ENCODE measurements around the gene CIBAR2. TPM values are rescaled to one million over a fixed set of nuclear protein-coding genes. Genes with fewer than 3 reads are reported as not detected.

Gene CIBAR2
- total RNA-seq, 1 donor from 2014 or later, result not detected

- DNase-seq, result no peak
- intact Hi-C loops (cut with micrococcal nuclease), result no loop called here
- Histone ChIP-seq H3K27ac (replicated peaks) (no peak overlapping the region), H3K4me3 (no peak overlapping the region), H3K36me3 (no peaks in the 10 kb centered on the region), H3K9me3 (replicated peaks) (no peaks in the 10 kb centered on the region), H3K4me1 (peaks cover 73% of the 10 kb centered on the region), H3K27me3 (ENCODE audit: low read depth) (no peaks in the 10 kb centered on the region)
- no peak for TF ChIP-seq CTCF (IDR thresholded peaks at IDR 0.05; ENCODE audit: borderline replicate concordance)
Observed at GRCh38 chr16:85156869-85157268, 44.6 kb upstream of the CIBAR2 start.

- Histone ChIP-seq H3K27me3 (ENCODE audit: low read depth) (no peaks in the 10 kb centered on the region), H3K9me3 (replicated peaks) (no peaks in the 10 kb centered on the region), H3K36me3 (no peaks in the 10 kb centered on the region), H3K4me3 (no peak overlapping the region), H3K4me1 (peaks cover 73% of the 10 kb centered on the region), H3K27ac (replicated peaks) (no peak overlapping the region)
- TF ChIP-seq CTCF (IDR thresholded peaks at IDR 0.05; ENCODE audit: borderline replicate concordance), result no peak
- intact Hi-C loops (cut with micrococcal nuclease), result no loop called here
- DNase-seq, result no peak
Observed at GRCh38 chr16:85156440-85156839, 44.2 kb upstream of the CIBAR2 start.

GRCh38 chr16:85153656-85154091 lies 41.4 kb upstream of the CIBAR2 start:
- no peaks in the 10 kb centered on the region for H3K36me3 ChIP-seq
- intact Hi-C loops (cut with micrococcal nuclease), result no loop called here
- no peaks in the 10 kb centered on the region for H3K9me3 ChIP-seq (replicated peaks)
- no peaks in the 10 kb centered on the region for H3K27me3 ChIP-seq (ENCODE audit: low read depth)
- DNase-seq, result peak; percentile 78
- H3K4me1 ChIP-seq, result peaks cover 73% of the 10 kb centered on the region
- no peak for TF ChIP-seq CTCF (IDR thresholded peaks at IDR 0.05; ENCODE audit: borderline replicate concordance)
- peak overlapping the region; percentile 94 for H3K27ac ChIP-seq (replicated peaks)
- H3K4me3 ChIP-seq, result peak overlapping the region; percentile 32

GRCh38 chr16:85153046-85153445 lies 40.8 kb upstream of the CIBAR2 start:
- intact Hi-C loops (cut with micrococcal nuclease), result no loop called here

GRCh38 chr16:85152414-85153030 lies 40.2 kb upstream of the CIBAR2 start:
- intact Hi-C loops (cut with micrococcal nuclease), result no loop called here
- H3K27me3 ChIP-seq (ENCODE audit: low read depth), result no peaks in the 10 kb centered on the region
- DNase-seq, result no peak
- no peak overlapping the region for H3K4me3 ChIP-seq
- H3K4me1 ChIP-seq, result peaks cover 72% of the 10 kb centered on the region
- H3K36me3 ChIP-seq, result no peaks in the 10 kb centered on the region
- TF ChIP-seq CTCF (IDR thresholded peaks at IDR 0.05; ENCODE audit: borderline replicate concordance), result no peak
- H3K9me3 ChIP-seq (replicated peaks), result no peaks in the 10 kb centered on the region
- H3K27ac ChIP-seq (replicated peaks), result peak overlapping the region; percentile 94

More at GRCh38 chr16:85153046-85153445, 40.8 kb upstream of the CIBAR2 start:
- H3K9me3 ChIP-seq (replicated peaks), result no peaks in the 10 kb centered on the region
- no peaks in the 10 kb centered on the region for H3K36me3 ChIP-seq
- H3K27ac ChIP-seq (replicated peaks), result peak overlapping the region; percentile 94
- peak overlapping the region; percentile 32 for H3K4me3 ChIP-seq
- H3K27me3 ChIP-seq (ENCODE audit: low read depth), result no peaks in the 10 kb centered on the region
- DNase-seq, result no peak
- peaks cover 72% of the 10 kb centered on the region for H3K4me1 ChIP-seq
- no peak for TF ChIP-seq CTCF (IDR thresholded peaks at IDR 0.05; ENCODE audit: borderline replicate concordance)
